ENCODE results near the gene ENPP7.

Gene ENPP7

GRCh38 chr17:79730769-79731483 is at the start of gene ENPP7:
Gene ENPP7, plus strand, starts transcription at chr17:79730943. Its CDS starts 197 bp downstream, at chr17:79731140.
- DNase-seq: no peak

GRCh38 chr17:79681101-79681621 is 49.6 kb upstream of the ENPP7 start:
- DNase-seq: no peak

GRCh38 chr17:79681628-79682261 is 49.0 kb upstream of the ENPP7 start:
- DNase-seq: no peak

- no peak for DNase-seq
Measured at GRCh38 chr17:79683365-79683764, 47.4 kb upstream of the ENPP7 start.

- DNase-seq: no peak
Measured at GRCh38 chr17:79684132-79684985, 46.4 kb upstream of the ENPP7 start.

GRCh38 chr17:79685121-79685520 is 45.6 kb upstream of the ENPP7 start:
- DNase-seq: no peak

- no peak for DNase-seq
Measured at GRCh38 chr17:79686476-79686875, 44.3 kb upstream of the ENPP7 start.

- DNase-seq: no peak
Measured at GRCh38 chr17:79690466-79690865, 40.3 kb upstream of the ENPP7 start.

- DNase-seq: no peak
Measured at GRCh38 chr17:79690988-79691836, 39.5 kb upstream of the ENPP7 start.

GRCh38 chr17:79691931-79692330 is 38.8 kb upstream of the ENPP7 start:
- no peak for DNase-seq

- DNase-seq: no peak
Measured at GRCh38 chr17:79693419-79693818, 37.3 kb upstream of the ENPP7 start.

GRCh38 chr17:79695293-79695790 is 35.4 kb upstream of the ENPP7 start:
- no peak for DNase-seq

- no peak for DNase-seq
Measured at GRCh38 chr17:79695797-79696609, 34.7 kb upstream of the ENPP7 start.

GRCh38 chr17:79696610-79696982 is 34.1 kb upstream of the ENPP7 start:
- no peak for DNase-seq

GRCh38 chr17:79698146-79698846 is 32.4 kb upstream of the ENPP7 start:
- no peak for DNase-seq

- DNase-seq: no peak
Measured at GRCh38 chr17:79699386-79700036, 31.2 kb upstream of the ENPP7 start.

- DNase-seq: no peak
Measured at GRCh38 chr17:79700592-79700991, 30.2 kb upstream of the ENPP7 start.

GRCh38 chr17:79702034-79702433 is 28.7 kb upstream of the ENPP7 start:
- no peak for DNase-seq

- no peak for DNase-seq
Measured at GRCh38 chr17:79702550-79703236, 28.1 kb upstream of the ENPP7 start.

- DNase-seq: no peak
Measured at GRCh38 chr17:79704691-79705090, 26.1 kb upstream of the ENPP7 start.
